HG03066 (cell line): Measurements from ENCODE around the gene MCF2L.

Experiments used
- ATAC-seq: cut with Tn5 transposase; IDR thresholded peaks from one replicate; pipeline ENCODE4 v1.9.1; 2021; ENCODE audit warnings: low read depth; ENCODE audit not compliant: unreplicated experiment

The MCF2L gene

DNA sequence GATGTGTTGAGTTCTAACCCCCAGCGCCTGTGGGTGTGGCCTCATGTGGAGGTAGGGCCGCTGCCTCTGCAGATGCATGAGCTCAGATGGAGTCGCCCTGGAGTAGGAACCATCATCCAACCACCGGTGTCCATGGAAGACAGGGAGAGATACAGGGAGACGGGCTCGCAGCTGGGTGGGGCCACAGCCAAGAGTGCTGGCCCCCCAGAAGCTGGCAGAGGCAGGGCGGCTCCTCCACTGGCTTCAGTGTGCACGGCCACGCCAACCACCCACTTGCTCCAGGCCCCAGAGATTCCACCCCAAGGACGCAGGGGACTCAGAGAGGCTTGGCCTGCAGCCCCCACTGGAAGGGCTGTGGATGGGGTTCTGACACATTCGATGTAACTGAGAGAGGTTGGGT lies 5.4 kb upstream of the MCF2L start:
- ATAC-seq = no peak

DNA sequence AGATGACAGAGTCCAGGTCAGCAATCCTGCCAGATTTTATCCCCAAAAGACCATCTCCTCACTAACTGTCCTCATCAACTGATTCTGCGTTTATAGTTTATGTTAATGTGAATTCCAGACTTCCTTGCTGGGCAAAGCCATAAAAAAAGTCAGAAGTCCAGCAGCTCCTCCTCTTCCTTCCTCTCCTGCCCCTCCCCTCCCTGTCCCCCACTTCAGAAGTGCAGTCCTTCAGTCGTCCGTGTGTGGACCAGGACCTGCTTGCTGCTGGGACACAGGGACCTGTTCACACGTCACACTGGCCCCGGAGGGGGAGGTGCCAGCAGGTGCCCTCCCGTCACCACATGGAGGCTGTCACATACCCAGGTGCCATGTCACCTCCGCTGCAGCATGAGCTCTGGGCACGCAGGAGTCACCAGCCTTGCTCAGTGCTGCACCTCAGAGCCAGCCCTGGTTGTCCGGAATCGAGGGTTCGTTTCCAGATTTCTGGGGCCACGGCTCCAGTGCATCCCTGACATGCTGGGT lies 4.0 kb upstream of the MCF2L start:
- no peak for ATAC-seq

DNA sequence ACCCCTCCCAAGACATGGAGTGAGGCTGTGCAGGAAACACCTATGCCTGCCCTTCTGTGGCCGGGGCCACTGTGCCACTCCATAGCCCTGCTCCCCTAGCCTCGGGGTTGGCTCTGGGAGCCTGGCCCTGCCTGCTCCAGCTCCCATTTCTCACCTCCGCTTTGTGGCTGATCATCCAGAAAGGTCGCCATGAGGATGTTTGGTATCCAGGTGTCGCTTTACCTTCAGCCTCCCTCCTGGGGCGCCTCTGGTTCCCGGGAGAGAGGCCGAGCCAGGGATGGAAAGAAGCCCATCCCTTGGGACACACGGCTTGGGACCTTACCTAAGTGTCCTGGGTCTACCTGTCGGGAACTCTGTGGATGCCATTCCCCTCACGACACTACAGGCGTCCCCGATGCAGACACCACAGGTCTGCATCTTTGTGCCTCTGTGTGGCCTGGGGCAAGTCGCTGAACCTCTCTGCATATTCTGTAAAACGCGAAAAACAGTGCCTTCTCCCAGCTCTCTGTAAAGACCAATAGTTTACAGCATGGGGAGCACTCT lies 3.4 kb upstream of the MCF2L start:
- ATAC-seq = no peak

GRCh38 chr13:112966776-112967175 lies 2.2 kb upstream of the MCF2L start:
- ATAC-seq = no peak

- no peak for ATAC-seq
Measured at GRCh38 chr13:112967686-112968379, 1.2 kb upstream of the MCF2L start.

- ATAC-seq = no peak
Measured at GRCh38 chr13:112968380-112968909, 569 bp upstream of the MCF2L start.

GRCh38 chr13:112969692-112970338 lies 801 bp downstream of the MCF2L start:
- ATAC-seq = no peak

- ATAC-seq = no peak
Measured at GRCh38 chr13:112970552-112971287, 1.7 kb downstream of the MCF2L start.

DNA sequence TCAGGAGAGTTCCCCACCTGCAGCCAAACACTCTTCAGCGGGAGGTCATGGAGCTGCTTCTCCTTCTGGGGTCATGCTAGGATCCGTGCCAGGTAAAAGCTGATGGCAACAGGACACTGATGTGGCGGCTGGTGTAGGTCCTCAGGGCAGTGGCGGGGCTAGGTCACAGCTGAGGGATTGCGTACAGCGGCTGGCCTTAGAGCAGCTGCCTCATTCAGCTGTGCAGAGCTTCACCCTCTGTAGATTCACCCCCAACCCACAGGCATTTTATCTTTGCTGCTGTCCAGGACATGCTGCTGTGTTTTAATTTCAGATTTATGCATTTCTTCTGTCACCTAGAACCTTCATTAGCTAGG lies 2.3 kb downstream of the MCF2L start:
- ATAC-seq = no peak

DNA sequence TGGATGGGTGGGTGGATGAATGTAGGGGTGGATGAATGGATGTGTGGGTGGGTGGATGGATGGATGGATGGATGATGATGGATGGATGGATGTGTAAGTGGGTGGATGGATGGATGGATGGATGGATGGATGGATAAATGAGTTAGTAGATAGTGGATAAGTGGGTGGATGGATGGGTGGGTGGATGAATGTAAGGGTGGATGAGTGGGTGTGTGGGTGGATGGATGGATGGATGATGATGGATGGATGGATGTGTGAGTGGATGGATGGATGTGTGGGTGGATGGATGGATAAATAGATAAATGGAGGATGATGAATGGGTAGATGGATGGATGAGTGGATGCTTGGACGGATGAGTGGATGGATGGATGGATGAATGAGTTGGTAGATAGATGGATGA lies 3.2 kb downstream of the MCF2L start:
- no peak for ATAC-seq

DNA sequence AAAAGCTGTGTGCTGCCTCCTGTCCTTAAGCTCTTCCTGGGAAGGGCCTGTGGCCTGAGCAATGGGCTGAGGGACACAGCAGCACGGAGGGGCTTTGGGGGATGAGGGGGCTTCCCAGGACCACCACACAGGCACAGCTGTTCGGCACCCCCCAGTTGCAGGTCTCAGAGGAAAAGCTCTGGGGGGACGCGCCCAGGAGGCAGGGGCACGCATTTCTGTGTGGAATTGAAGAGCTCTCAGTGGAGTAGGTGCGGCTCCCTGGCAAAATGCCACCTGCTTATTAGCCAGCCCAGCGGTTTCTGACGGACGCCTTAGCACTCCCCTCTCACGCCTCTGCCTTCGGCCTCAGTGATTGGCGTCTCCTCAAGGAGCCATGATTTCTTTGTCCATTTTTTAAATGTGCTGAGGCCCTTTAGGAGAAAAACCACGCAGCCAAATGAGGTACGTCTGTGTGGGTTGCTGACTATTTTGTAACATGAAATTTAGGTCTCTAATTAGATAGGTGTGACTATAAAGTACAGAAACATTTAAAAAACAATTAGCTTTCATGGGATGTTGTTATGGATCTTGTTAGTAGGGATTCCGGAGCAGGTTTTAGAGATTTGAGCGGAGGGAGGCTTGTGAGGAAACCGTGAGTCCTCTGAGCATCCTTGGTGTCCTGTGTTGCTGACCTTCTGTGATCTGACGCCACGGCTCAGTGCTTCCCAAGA lies 4.0 kb downstream of the MCF2L start:
- no peak for ATAC-seq

- no peak for ATAC-seq
Measured at GRCh38 chr13:112973577-112973951, 4.5 kb downstream of the MCF2L start.

GRCh38 chr13:112974125-112974524 lies 5.1 kb downstream of the MCF2L start:
- ATAC-seq = no peak

DNA sequence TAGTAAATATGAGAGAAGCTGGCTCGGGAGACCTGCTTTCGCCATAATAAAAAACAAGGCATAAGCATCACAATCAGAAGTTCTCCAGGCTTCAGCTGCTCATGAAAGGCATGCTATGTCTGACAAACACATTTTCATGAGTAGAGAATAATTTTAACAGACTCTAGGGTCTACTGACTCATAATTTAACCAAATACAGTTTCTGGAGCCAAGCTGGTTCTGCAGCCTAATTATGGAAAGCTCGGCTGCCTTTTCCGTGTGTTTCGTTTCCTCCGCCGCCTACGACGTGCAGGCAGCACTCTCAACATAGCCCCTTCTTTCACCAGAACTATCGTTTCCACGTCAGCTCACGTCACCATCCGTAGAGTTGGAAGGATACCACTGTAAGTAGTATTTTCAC lies 5.7 kb downstream of the MCF2L start:
- ATAC-seq = no peak

DNA sequence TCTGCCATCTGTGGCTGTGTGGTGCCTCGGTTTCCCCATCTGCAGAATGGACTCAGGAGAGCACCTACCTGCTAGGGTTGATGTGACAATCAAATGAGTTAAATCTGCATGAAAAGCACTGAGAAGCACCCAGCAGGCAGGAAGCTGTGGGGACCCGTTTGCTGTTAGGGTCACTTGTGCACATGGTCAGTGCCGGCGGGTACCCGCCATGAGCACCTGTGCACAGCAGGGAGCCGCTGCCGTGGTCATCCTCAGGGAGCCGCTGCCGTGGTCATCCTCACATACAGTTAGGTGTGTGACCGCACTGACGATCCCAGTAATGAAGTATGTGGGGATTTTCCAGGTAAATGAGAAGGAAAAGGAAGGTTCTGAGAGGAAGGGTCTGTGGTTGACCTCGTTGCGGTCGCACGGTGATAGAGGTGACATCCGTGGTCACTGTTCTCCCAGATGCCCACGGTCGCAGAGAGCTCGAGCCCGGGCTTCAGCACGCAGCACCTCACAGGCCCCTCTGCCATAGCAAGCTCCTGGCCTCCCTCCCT lies 6.5 kb downstream of the MCF2L start:
- no peak for ATAC-seq

- ATAC-seq = no peak
Measured at GRCh38 chr13:112976526-112976925, 7.5 kb downstream of the MCF2L start.

DNA sequence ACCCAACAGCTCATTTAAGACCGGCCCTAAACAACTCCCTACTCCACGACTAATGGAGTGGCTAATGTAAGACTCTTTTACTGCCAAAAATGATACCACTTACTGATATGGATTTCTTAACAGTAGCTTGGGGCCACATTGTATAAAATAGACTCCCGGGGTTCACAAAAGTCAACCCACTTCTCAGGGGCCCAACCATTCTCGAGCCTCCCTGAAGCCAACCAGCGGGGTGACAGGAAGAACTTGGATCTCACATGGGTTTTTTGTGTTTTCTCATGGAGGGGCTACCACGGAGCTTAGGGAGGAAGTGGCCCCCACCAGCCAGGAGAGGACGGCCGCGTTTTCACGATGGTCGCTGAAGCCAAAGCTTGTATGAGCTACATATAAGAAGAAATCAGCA lies 8.1 kb downstream of the MCF2L start:
- no peak for ATAC-seq

GRCh38 chr13:112977525-112977924 lies 8.5 kb downstream of the MCF2L start:
- ATAC-seq = no peak

DNA sequence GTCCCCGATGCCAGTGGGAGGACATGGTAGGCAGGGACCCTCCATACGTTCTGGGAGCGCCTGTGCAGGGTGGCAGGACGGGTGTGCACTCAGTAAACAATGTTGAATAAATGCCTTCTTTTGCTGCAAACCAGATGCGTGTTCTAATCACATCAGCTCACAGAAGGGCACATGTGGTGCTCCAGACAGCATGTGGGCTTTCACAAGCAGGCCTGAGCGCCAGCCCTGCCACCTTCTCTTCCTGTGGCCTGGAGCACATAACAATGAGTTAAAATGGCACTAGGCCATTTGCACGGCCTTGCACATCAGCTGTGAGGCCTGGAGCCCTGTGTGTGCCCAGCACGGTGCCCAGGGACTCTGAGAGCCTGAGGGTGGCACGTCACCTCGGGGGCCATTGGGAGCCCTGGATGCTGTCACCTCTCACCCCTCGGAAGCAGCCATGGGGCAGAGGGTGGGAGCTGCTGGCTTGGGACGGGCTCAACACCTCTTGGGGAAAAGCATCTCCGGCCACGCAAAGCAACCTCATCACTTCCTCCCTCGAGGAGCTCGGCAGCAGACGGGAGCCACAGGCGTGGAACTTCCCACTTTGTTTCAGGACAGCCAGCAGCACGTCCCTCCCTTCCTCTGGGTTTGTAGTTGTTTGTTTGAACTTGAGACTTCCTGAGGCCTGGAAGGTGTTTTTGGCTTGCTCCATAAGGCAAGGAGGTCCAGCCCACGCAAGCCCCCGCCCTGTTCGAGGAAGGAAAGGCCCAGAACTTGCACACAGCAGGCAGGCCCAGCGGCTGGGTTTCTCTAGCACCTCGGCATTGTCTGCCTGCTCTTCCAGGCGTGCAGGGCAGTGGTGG lies 9.8 kb downstream of the MCF2L start:
- no peak for ATAC-seq
